Measurements from ENCODE around the gene TBC1D16. TPM values are rescaled to one million over a fixed set of nuclear protein-coding genes. Genes with fewer than 3 reads are reported as not detected.

Gene TBC1D16
- total RNA-seq, 1 donor from 2014 or later = 257 TPM

DNA sequence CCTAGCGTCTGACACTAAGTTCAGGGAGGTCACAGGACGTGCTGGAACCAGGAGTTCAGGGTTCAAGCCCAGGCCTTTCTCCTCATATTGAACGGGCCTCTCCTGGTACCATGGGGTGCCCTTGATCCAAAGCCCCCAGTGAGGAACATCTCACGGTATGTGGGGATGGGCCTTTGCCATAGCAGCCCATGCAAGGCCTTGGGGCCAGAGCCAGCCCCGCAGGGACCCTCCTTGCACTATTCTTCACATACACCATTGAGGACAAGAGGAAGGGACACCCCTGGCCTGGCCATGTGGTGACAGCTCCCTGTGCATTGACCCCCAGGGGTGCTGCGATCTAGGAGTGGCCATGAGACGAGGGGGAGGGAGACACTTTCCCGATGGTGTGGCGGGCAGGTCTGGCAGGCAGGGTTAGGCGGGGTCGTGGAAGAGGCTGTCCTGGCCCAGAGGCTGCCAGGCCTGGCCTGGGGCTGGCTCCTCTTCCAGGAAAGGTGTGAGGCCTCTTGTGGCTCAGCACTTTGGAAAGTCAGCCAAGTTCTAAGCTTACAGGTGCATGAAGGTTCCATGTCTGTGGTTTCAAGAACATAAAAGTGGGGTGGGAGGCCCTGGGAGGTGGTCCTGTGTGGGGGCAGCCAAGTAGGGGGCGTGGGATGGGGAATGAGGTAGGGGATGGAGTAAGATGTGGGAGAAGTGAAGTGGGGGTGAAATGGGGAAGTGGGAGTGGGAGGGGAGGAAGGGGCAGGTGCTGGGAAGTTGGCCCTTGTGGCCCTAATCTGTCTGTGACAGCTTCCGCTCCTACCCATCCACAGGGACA is 107.8 kb downstream of the TBC1D16 start:
- DNase-seq (ENCODE audit: low read depth) = no peak

DNA sequence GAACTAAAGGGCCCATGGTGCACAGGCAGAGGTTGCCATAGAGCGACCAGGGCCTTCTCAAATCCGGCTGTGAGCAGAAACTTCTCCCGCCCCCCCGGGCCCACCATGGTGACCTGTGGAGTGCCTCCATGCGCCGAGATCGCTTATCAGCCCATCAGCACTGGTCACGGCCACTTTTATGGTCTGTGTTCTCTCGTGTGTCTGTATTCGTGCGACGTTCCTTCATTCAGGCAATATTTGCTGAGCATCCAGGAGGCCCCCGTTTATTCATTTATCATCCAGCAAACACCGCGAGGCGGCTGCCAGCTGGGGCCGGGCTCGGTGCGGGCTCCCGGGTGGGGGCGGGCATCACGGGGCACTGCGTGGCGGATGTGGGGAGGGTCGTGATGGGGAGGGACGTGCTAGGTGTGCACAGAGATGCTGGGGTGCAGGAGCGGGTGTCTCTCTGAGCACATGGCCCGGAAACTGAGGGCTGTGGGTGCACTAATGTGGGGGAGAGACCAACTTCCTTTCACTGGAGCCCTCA is 108.5 kb downstream of the TBC1D16 start:
- no peak for DNase-seq (ENCODE audit: low read depth)

DNA sequence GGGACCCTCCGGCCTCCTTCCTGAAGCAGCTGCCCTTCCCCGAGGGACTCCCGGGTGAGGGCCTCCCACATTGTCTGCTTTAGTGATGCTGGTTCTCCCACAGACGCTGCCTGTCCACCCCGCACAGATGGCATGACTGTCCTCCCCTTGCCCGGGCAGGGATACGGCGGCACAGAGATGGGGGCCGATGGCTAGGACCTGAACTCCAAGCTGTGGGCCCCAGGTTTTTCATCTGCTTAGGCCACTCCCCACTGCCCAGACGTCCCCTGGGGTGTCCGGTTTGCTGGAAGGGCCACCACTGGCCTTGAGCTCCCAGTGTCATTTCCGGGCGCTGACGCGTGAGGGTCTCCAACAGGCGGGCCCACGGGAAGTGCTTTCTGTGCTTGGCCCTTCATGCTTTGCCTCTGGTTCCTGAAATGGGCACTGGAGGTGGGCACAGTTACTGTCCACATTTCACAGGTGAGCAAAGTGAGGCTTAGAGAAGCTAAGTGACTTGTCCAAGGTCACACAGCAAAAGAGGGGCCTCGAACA is 109.0 kb downstream of the TBC1D16 start:
- no peak for DNase-seq (ENCODE audit: low read depth)

DNA sequence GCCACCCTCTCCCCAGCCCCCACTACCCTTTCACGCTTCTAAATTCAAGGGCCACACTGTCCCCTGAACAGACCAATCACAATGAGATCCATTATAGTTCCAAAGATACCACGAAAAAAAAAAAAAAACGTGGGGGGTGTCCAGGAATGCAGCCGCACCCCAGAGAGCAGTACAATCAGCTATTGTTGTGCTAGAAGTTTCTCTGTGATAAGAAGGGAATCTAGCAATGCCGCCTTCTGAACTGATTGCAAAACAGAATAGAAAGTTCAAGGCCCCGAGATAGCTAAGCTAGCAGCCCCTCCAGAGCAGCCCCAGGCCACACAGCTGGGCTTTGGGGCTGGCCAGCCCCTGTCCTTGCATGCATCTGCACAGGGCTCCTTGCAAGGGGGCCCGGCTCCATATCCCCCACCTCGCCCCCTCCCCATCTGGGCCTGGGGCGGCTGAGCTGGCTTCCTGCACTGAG is 109.5 kb downstream of the TBC1D16 start:
- no peak for DNase-seq (ENCODE audit: low read depth)

DNA sequence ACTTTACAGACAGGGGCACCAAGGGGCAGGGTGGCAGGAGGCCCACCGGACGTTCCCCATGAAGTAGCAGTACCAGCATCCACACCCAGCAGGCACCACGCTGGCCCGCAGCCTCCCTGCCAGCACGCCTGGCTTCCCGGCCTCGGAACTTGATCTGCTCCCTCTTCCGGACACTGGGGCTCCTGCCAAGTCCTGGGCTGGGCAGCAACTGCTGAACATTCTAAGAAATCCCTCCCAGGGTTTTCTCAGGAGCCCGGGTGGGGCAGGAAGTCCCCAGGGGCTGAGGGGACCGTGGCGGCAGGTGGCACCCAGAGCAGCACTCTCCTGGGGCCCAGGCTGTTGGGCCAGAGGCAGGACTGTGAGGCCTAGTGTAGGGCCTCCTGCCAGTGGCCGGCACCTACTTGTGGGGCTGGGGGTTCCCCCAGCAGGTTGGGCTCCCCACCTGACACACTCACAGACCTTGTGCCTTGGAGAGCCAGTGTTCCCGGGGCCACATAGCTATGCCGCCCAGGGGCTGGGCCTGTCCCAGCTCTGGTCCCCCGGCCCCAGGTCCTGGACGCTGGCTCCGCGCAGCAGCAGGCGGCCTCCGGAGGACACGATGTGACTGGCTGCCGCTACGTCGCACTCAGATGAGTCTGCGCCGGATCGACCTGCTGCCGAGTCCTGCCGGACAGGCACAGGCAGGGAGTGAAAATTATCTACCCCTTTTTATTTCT is 110.3 kb downstream of the TBC1D16 start:
- DNase-seq (ENCODE audit: low read depth) = peak; percentile 57

DNA sequence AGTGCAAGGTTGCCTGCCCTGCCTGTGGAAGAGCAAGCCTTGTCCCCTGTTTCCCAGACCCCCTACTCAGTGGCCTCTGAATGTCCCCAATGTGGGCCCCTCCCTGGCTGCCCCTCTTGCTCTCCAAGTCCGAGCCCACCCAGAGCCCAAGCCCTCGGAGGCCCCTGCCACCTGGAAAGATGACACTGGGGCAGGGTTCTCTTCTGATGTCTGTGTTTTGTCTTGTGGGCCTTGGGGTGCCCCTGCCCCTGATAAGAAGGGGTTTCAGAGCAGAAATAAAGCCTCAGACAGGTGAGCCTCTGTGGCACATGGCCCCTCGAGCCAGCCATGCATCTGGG is 111.1 kb downstream of the TBC1D16 start:
- no peak for DNase-seq (ENCODE audit: low read depth)

DNA sequence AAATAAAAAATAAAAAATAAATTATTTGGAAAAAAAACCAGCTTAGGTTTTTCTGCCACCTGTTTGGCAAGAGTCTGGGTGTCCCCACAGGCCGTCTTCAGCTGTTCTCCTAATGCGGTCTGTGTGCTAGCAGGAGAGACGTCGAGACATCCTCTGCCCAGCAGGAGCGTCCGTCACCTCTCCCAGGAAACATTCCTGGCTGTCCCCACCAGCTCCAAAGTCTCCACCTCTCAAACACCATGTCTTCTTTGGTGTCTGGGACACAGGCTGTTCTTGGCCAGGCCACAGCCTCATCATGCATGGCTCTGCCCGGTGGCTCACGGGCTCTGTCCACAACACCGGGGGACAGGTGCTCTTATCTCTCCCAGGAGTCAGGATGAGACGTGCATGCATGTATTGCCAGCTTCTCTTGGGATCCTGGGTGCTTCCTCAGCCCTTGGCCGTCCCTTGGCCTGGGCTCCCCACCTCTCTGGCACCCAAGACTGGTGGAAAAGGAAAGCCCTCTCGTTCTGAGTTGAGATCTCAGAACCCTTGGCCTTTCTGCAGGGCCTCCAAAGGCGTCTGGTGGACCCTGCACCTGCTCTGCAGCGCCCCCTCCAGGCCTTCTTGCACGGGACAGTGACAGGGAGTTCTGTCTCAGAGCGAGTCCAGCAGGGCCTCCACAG is 111.6 kb downstream of the TBC1D16 start:
- DNase-seq (ENCODE audit: low read depth) = no peak

DNA sequence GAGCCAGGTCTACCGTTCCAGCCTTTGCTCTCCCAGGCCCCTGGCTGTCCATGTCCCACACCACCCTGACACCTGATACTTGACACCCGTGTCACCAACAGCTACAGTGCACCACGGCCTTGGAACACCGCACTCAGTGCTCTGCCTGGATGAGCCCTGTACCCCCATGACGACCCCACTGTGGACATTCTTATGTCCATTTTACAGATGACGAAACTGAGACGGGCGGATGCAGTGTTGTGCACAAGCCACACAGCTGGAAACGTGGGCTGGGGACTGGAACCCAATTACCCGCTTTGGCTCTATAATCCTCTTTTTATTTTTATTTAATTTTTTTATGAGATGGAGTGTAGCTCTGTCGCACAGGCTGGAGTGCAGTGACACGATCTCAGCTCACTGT is 112.9 kb downstream of the TBC1D16 start:
- no peak for DNase-seq (ENCODE audit: low read depth)

DNA sequence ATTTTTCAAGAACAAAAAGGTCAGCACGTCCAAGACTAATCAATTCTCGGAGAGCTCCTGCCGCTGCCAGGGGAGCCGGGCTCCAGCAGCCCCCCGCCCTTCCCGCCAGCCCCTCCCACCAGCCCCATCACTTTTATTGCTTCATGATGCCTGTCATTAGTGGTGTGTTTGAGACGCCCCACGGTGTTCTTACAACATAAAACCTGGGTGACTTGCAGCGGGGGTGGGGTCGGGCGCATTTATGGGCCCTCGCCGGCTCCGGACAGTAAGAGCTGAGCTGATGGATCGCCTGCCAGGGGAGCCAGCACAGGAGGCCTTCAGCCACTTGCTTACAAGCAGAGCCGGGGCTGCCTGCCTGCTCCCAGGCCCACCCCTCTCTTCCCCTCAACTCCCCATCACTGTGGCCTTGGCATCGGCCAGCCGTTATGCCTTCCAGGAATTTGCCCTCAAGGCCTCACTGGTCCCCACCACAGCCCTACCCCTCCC is 113.5 kb downstream of the TBC1D16 start:
- no peak for DNase-seq (ENCODE audit: low read depth)

DNA sequence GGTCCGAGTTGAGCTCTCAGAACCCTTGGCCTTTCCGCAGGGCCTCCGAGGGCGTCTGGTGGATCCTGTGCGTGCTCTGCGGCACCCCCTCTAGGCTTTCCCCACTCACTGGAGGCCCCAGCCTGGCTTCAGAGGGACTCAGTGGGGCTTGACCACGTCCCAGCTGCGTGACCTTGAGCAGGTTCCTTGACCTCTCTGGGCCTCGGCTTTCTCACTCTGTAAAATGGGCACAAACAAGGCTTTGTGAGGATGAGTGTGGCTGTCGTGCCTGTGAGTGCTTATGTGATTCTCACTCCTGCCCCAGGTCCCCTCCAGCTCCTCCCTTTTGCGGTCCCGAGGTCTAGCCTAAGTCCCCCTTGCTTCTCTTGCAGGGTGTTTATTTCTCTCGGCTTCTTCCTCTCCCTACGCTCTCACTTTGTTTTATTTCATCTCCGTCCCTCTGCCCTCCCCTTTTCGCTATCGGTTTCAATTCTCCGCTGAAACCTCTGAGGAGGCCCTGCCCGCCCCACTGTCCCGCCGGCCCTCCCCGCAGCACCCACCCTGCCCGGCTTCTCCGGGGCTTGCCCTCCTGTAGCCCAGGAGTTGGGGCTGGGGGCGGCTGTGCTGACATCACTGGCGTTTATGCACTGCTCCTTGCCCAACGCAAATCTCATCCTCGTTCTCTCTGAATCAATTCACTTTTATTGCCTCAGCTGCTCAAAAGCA is 114.1 kb downstream of the TBC1D16 start:
- DNase-seq (ENCODE audit: low read depth) = no peak

DNA sequence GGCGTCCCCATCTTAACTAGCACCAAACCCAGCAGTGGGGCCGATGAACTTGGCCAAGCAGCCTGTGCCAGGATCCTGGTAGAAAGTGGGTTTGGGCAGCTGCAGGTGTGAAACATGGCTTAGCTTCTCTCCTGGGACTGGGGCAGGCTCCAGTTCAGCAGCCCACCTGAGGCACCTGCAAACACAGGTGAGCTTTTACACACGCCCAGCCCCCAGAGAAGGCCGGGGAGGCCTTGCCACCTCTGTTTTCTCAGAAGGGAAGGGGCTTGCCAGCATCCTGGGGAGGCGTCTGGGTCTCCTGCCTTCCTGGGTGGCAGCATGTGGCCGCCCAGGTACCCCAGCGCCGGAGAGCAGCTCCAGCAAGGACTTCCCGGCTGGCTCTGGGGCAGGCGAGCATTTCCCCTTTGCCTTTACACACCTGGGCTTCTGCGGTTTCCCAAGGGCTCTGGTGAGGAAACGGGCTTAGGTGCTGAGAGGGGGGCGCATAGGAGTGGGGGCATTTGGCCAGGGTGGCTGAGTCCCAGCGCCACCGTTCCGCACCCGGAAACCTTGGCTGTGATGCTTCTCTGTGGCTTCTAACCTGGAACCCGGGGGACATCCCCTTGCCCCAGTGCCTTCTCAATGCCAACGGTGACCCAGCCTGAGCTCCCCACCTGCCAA is 114.8 kb downstream of the TBC1D16 start:
- no peak for DNase-seq (ENCODE audit: low read depth)

DNA sequence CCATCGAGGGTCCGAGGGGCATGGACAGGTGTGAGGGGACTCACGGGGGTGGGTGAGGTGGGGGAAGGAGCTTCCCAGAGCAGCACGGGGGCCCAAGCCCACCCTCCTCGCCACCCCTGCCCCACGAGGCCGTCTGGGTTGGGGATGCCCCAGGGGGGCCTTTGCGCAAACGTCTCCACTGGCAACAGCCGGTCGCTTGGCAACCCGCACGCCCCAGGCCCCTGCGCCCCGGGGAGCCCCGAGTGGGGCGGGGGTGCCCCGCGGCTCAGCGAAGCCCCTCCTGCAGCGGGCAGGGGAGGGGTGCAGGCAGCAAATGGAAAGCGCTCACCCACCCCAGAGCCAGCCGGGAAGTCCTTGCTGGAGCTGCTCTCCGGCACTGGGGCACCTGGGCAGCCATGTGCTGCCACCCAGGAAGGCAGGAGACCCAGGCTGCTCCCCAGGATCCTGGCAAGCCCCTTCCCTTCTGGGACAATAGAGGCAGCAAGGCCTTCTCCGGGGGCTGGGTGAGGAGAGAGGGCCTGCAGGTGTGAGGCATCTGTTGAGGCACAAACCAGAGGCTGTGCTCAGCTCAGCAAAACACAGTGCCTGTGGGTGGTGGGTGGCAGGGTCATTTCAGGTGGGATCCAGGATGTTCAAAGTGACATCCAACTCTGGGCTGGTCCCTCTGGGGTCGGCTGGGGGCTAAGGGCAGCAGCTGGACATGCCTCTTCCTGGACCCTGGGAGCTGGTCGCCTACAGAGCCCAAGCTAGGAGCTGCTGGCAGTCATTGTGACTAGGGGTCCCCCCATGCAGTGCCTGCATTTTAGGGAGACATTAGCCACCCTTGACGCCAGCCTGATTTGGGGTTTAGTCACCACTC is 115.6 kb downstream of the TBC1D16 start:
- no peak for DNase-seq (ENCODE audit: low read depth)

DNA sequence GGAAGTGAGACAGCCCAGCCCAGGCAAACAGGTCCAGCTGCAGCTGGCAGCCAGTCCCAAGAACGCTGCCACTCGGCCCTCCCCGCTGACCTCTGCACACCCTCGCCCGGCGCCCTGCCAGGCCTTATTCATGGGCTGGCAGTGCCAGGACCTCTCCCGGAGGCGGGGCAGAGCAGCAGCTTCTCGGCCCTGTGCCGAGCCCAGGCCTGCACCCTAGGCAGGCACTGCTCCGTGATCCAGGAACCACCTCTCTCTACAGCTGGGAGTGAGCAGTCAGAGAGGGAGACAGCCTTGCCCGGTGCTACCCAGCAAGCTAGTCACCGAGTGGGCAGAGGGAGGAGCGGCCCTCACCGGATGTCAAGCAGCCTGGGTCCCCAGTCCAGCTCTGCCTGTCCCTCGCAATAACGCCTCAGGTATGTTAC is 116.5 kb downstream of the TBC1D16 start:
- DNase-seq (ENCODE audit: low read depth) = peak; percentile 80

DNA sequence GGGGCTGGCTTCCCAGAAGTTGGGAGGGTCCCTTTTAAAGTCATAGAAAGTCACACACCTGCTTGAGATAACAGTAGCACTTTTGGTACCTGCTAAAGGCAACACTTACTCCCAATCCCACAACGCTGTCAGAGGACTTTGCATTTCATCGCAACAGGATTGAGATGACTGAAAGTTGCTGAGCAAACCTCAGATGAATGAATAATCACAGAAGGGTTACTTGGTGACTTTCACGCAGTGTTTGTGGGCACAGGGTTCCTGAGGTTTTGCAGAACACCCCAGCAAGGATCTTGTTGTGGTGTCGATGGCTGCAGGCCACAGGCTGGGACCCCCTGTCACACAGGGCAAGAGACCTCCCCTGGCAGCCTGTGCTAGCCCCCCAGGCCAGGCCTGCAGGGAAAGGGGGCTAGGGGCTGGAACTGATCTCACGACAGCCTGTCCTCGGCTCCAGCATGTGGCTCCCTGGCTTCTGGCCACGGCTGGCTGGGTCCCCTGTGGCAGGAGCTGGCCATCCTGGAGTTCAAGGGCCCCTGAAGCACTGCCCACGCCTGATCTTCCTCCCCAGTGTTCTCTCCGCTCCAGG is 117.0 kb downstream of the TBC1D16 start:
- peak; percentile 28 for DNase-seq (ENCODE audit: low read depth)

DNA sequence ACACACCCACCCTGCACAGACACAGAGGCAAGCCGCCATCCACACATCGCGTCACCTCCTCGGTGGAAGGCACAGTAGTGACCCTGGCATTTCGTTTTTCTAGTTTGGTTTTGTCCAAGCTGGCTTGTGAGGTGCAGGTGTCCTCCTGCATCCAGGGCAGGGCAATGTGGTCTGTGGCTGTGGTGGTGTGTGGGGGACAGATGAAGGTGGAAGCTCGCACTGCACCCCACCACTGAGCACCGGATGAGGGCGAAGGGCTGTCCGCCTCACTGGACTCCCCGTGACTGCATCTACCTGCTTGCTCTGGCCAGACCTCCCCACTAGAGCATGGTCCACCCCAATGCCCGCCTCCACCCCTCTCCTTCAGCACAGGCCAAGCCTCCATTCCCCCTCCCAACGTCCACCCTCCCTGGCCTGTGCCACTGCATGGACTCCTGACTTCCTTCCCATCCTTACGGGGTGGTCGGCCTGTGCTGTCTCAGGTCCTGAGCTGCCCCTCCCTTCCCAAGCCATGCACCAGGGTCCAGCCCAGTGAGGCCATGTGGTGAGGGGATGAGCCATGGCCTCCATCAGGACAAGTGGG is 117.7 kb downstream of the TBC1D16 start:
- no peak for DNase-seq (ENCODE audit: low read depth)

DNA sequence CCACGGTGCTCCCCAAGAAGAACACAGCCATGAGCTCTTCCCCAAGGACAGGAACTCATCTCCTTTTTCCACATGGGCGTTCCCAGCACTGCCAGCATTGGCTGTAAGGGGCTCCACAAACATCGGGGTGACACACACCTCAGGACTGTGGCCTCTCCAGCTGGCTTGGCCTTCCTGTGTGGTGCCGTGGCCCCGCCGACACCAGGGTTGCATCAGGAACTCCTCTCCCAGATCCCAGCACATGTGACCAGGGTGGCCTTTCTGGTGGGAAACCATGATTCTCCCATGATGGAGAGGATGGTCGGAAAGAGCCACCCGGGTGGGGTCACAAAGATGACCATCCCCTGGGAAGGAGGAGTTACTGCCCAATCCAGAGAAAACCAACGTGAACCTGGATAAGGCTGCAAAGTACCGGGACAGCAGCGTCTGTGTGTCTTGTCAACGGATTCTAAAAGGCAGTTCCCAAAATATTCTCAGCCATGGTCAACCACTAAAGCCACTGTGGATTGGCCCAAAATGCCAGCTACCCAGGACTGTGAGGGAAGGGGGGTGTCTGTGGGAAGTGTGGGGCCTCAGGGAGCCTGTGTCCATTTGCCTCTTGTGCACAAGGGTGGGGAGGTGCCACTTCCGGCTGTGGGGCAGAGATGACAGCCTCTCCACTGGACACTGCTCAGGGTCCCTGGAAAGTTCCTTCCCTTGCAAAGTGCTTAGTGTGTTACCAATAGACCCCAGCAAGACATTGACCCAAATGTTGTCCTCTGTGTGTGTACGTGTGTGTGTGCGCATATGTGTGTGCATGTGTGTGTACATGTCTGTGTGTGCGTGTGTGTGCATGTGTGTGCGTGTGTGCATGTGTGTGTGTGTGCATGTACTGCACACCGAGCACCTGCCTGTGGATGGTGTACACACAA is 118.4 kb downstream of the TBC1D16 start:
- no peak for DNase-seq (ENCODE audit: low read depth)

DNA sequence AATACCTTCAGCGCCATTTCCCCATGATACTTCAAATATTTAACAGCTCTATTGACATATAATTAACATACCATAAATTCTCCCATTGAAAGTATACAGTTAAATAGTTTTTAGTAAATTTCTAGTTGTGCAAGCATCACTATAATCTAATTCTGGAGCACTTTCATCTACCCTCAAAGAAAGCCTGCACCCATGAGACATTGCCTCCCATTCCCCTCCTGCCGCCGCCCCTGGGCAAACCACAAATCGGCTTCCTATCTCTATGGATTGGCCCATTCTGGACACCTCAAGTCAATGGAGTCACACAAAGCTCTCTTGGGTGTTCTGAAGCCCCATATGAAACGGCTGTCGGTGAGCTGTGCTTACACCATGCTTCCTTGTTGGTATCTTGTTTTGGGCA is 119.2 kb downstream of the TBC1D16 start:
- DNase-seq (ENCODE audit: low read depth) = no peak

DNA sequence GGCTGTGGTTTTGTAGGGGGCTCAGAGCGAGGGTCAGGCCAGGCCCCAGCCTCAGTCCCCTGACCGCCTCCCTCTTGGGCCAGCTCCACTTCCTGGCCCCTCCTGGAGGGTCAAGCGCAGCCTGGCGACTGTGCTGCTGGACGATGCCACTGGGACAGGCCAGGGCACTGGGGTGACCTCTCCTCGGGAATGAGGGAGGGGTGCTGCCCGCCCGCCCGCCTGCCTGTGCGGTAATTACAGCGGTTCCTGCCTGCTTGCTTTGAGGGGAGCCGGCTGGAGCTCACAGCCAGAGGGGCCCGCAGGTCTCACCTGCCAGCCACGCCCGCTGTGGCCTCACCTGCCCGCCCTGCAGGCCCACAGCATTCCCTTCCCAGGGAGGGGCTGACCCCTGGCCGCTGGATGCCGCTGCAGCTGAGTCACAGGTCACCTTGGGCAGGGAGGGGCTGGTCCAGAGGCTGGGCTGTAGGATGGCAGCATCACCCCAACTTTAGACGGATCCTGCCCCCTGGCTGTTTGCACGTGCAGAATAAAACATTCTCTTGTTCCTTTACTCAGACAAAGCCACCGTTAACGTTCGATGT is 119.7 kb downstream of the TBC1D16 start:
- DNase-seq (ENCODE audit: low read depth) = peak; percentile 30

Measured in renal cortical epithelial cell (primary cell).